ENCODE data around the gene HSPBAP1. TPM values are rescaled to one million over a fixed set of nuclear protein-coding genes. Genes with fewer than 3 reads are reported as not detected.
"Not testable (repeated sequence)": the region's sequence is repeated elsewhere in the genome, so short reads cannot be mapped to it uniquely, and the experiment has no call there.

HSPBAP1 gene
- total RNA-seq, 1 donor = 6.0 TPM

DNA sequence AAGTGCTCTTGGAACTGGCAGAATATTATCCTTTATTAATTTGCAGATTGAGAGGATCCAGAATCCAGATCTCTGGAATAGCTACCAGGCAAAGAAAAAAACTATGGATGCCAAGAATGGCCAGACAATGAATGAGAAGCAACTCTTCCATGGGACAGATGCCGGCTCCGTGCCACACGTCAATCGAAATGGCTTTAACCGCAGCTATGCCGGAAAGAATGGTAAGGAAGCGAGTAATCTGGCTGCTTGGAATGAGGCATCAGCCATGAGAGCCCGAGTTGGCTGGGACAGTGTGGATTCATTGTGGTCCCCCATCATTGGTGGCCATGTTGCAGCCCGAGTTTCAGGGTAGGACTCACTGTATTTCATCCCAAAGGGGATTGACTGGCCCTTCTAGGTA lies 65.9 kb downstream of the HSPBAP1 start:
- no peak for DNase-seq (ENCODE audit: low read depth)

DNA sequence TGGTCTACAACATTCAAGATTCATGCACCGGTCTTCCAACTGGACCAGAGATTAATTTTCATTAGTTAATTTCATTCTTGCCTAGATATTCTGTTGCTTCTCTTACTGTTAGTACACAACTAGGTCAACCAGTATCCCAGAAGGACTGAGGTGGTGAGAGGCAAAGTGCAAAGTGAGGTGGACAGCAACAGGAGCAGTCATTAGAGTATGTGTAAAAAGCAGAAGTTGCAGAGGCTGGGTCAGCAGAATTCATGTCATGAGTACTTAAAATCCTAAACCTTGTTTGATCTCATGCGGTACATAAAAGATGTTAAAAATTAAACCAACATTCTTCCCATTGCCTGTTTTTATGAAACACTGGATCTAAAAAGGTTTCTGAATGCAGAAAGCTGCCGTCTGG lies 66.3 kb downstream of the HSPBAP1 start:
- TF ChIP-seq, protein P1, sequence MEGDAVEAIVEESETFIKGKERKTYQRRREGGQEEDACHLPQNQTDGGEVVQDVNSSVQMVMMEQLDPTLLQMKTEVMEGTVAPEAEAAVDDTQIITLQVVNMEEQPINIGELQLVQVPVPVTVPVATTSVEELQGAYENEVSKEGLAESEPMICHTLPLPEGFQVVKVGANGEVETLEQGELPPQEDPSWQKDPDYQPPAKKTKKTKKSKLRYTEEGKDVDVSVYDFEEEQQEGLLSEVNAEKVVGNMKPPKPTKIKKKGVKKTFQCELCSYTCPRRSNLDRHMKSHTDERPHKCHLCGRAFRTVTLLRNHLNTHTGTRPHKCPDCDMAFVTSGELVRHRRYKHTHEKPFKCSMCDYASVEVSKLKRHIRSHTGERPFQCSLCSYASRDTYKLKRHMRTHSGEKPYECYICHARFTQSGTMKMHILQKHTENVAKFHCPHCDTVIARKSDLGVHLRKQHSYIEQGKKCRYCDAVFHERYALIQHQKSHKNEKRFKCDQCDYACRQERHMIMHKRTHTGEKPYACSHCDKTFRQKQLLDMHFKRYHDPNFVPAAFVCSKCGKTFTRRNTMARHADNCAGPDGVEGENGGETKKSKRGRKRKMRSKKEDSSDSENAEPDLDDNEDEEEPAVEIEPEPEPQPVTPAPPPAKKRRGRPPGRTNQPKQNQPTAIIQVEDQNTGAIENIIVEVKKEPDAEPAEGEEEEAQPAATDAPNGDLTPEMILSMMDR (IDR thresholded peaks at IDR 0.05; ENCODE audit: insufficient read depth, low read depth, low read length) = no peak
- H3K4me3 ChIP-seq (ENCODE audit: low read depth, low read length) = no peak overlapping the region
- DNase-seq (ENCODE audit: low read depth) = no peak

More for the DNA sequence above, 65.9 kb downstream of the HSPBAP1 start:
- H3K4me3 ChIP-seq (ENCODE audit: low read depth, low read length) = no peak overlapping the region
- TF ChIP-seq, protein P1 (IDR thresholded peaks at IDR 0.05; ENCODE audit: insufficient read depth, low read depth, low read length) = no peak

DNA sequence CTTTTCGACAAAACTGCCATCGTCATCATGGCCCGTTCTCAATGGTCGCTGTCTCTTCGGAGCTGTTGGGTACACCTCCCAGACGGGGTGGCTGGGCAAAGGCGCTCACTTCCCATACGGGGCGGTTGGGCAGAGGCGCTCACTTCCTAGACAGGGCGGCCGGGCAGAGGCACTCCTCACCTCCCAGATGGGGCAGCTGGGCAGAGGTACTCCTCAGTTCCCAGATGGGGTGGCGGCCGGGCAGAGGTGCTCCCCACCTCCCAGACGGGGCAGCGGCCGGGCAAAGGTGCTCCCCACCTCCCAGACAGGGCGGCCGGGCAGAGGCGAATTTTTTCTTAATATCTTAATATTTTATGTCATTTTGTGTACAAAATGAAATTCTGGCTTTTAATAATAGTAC lies 68.5 kb downstream of the HSPBAP1 start:
- DNase-seq (ENCODE audit: low read depth) = no peak
- TF ChIP-seq, protein P1 (IDR thresholded peaks at IDR 0.05; ENCODE audit: insufficient read depth, low read depth, low read length) = no peak
- no peak overlapping the region for H3K4me3 ChIP-seq (ENCODE audit: low read depth, low read length)

DNA sequence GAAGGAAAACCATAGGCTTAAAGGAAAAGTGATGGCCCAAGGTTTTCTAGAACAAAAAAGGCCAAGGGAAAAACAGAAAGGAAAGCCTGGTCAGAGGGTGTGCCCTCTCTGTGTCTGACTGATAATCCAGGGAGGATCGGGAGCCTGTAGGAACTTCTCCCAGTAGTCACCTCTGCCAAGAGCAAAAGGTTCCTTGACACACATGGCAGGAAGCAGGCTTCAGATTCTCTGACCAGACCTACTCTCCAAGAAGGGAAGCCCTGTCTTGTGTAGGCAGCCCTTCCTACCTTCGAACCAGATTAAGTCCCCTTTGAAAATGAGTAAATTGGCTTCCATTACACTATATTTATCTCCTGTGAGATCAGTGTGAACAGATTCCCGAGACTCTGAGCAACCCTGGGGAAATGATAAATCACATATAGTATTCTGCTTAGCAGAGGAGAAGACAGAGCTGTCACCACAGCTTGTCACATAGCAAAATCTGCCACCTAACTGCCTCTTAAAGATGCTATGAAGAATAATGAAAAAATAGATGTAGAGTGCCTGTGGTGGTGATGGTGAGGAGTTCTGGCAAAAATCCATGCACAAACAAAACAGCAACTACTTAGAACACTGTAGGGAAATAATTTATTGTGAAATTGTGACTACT lies 74.2 kb downstream of the HSPBAP1 start:
- DNase-seq (ENCODE audit: low read depth) = no peak
- TF ChIP-seq, protein P1 (IDR thresholded peaks at IDR 0.05; ENCODE audit: insufficient read depth, low read depth, low read length) = no peak
- no peak overlapping the region for H3K4me3 ChIP-seq (ENCODE audit: low read depth, low read length)

DNA sequence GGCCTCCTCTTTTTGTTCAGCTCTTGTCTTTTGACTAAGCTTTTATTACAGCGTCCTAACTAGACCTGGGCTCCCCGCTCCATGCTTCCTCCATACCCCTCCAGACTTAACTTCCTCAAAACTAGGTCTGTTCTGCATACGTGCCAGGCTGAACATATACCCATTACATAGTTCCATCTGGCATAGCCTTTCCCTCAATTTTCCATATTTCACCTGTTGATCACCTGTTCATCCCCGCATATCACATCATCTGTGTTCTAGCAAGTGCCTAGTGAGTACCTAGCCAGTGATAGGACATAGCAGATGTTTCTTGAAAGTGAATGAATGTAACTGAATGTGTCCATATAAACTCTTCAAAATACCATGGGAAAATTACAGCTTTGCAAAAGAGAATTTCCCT lies 77.0 kb downstream of the HSPBAP1 start:
- no peak overlapping the region for H3K4me3 ChIP-seq (ENCODE audit: low read depth, low read length)
- TF ChIP-seq, protein P1 (IDR thresholded peaks at IDR 0.05; ENCODE audit: insufficient read depth, low read depth, low read length) = no peak
- DNase-seq (ENCODE audit: low read depth) = no peak

DNA sequence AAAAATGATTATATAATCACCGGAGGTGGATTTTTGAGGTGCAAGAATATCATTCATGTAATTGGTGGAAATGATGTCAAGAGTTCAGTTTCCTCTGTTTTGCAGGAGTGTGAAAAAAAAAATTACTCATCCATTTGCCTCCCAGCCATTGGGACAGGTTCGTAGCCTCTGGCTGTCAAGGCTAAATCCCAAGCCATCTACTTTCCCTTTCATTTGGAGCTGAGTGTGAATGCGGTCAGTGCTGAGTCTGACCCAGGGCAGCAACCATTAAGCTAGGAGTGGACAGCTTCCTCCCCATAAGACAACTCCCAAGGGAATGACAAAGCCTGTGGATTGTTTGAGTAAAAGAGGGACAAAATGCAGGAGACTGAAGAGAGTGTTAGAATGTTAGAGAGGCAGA lies 79.4 kb downstream of the HSPBAP1 start:
- DNase-seq (ENCODE audit: low read depth) = no peak
- no peak overlapping the region for H3K4me3 ChIP-seq (ENCODE audit: low read depth, low read length)
- TF ChIP-seq, protein P1 (IDR thresholded peaks at IDR 0.05; ENCODE audit: insufficient read depth, low read depth, low read length) = no peak

DNA sequence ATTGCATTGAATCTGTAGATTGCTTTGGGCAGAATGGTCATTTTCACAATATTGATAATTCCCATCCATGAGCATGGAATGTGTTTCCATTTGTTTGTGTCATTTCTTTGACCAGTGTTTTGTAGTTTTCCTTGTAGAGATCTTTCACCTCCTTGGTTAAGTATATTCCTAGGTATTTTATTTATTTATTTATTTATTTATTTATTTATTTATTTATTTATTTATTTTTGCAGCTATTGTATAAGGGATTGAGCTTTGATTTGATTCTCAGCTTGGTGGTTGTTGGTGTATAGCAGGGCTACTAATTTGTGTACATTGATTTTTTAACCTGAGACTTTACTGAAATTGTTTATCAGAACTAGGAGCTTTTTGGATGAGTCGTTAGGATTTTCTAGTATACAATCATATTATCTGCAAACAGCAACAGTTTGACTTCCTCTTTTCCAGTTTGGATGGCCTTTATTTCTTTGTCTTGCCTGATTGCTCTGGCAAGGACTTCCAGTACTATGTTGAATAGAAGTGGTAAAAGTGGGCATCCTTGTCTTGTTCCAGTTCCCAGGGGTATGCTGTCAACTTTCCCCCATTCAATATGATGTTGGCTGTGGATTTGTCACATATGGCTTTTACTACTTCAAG lies 82.9 kb downstream of the HSPBAP1 start:
- H3K4me3 ChIP-seq (ENCODE audit: low read depth, low read length); DNase-seq (ENCODE audit: low read depth): not testable (repeated sequence)
